Hematopoietic multipotent progenitor cell (in vitro differentiated cells): ENCODE measurements around the gene KIAA1217. TPM values are rescaled to one million over a fixed set of nuclear protein-coding genes. Genes with fewer than 3 reads are reported as not detected.

ENCODE experiments used
- DNase-seq, 3 donors: peaks; one replicate each; pipeline ENCODE4 v3.0.0-alpha.2; 2011 to 2015; ENCODE audit warnings: low read depth in 2 of 3, low spot score in 2 of 3
- total RNA-seq: library from RNA; depleted of rRNA; stranded (reverse); fragments of >200 nt; gene quantifications from one replicate; pipeline ENCODE4 v1.2.3, GENCODE V29; 2012

KIAA1217 gene
- total RNA-seq, 1 donor, result not detected

GRCh38 chr10:24279166-24279565, 70.2 kb downstream of the KIAA1217 start:
- DNase-seq, result no peak

DNA sequence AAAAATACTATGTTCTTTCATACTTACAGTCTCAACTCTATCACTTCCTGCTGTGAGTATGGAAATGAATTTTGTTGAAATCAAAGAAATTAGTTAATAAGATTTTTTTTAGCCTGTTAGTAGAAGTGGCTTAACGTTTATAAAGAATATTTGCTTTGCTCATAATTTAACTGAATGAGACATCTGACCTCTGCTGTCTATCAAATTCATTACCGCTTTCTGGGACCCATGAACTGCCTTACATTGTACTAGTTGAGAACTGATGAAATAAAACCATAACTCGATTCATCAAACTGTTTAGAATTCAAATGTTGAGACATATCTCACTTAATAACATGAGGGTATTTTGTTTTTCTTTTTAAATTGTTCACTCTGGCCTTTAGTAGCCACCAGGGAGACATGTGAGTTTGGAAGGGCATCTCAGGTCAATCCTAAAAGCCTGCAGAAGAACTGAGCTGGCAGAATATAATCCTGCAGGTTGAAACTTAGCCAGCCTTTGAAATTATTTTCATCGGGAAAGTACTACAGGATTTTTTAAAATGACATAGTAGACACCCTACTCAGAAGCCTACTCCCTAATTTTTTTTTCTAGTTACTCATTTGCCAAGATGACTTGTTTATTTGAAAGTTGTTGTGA, 78.7 kb downstream of the KIAA1217 start:
- no peak for DNase-seq

DNA sequence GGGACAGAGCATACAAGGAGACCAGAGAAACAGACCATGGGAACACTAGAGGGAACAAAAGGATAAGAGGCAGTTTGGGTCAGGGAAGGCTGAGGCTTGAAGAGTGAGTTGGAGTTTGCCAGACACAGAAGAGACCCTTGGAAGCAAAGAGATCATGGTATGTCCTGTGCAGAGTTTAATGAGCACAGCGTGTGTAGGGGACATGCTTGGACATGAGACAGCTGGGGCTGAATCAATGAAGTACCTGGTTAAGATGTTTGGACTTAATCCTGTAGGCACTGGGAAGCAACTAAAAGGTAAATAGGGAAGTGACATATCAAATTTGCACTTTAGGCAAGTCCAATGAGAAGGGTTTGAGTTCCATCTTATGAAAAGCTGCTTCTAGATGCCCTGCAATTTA, 79.6 kb downstream of the KIAA1217 start:
- no peak for DNase-seq

GRCh38 chr10:24289235-24289634, 80.3 kb downstream of the KIAA1217 start:
- DNase-seq, result no peak

GRCh38 chr10:24292304-24293293, 83.7 kb downstream of the KIAA1217 start:
- DNase-seq, result no peak

DNA sequence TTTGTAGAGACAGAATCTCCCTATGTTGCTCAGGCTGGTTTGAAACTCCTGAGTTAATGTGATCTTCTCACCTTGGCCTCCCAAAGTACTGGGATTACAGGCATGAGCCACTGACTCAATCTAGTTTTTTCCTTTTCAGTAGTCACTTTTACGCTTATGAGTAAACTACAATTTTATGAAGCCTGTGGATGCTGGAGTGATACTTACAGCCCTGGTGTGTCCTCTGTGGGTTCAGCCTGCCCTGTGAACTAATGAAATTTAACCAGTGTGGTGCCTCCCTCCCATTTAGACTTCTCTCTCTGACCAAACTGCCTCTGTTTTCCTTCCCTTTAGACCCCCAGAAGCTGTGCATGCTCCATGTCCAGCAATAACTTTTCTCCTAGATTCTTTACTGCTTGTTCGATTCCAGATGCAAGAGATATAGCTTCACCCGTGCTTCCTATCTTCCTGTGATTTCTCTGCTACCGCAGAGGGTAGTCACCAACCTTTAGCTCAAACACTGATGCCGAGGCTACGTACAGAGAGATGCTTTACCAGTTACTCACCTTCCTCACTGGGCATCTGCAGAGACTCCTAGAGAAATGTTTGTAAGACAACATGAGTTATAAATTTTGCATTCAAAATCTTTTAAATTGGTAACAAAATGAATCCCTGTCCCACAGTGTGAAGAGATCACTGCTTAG, 90.8 kb downstream of the KIAA1217 start:
- no peak for DNase-seq

DNA sequence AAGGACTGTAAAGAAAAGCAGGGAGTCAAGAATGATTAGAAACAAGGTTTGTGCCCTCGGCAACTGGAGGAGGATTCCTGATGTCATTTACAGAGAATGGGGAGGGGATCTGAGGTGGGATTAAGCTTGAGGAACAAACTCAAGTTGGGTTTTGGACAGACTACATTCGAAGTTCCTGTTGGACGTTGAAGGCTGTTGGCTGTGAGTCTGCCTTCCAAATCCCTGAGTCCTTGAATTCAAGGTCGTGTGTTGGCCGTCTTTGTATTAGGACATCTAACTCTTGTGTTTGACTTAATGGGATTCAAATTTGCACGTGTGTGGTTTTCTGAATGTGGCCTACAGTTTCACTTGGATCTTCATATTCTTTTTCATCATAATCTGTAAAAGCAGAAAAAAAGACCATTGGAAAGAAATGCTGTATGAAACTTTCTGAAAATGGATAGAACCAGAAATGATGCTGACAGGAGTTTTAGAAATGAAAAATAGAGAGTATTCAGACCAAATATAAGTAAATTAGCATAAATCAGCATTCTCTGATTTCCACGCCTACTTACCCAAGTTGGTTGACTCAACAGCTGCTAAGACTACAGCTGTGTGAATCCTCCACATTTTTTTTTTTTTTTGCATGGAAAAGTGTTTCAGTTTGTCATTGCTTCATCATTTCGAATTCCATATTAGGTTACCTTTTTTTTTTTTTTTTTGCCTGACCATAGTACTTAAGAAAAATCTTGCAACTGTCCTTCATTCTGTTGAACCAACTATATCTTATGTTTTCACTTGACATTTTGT, 94.8 kb downstream of the KIAA1217 start:
- no peak for DNase-seq

GRCh38 chr10:24305551-24306506, 96.9 kb downstream of the KIAA1217 start:
- DNase-seq, result no peak

DNA sequence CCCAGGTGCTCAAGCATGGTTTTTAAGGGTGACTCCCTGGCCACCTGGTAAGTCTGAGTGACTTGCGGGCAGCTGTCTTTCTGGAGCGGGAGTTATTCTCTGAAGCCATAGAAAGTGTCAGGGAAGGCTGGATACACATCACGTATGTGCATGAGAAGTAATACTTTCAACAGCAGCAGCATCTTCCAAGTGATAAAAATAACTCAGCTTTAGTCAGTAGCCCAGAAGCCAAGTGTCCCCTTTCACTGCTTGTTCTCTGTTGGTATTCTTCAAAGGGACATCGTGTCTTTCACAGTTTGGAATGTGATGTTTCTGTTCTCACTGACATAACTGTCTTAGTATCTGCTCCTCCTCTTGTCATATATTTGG, 97.6 kb downstream of the KIAA1217 start:
- DNase-seq, result no peak

- no peak for DNase-seq
Observed at GRCh38 chr10:24307116-24307515, 98.2 kb downstream of the KIAA1217 start.

DNA sequence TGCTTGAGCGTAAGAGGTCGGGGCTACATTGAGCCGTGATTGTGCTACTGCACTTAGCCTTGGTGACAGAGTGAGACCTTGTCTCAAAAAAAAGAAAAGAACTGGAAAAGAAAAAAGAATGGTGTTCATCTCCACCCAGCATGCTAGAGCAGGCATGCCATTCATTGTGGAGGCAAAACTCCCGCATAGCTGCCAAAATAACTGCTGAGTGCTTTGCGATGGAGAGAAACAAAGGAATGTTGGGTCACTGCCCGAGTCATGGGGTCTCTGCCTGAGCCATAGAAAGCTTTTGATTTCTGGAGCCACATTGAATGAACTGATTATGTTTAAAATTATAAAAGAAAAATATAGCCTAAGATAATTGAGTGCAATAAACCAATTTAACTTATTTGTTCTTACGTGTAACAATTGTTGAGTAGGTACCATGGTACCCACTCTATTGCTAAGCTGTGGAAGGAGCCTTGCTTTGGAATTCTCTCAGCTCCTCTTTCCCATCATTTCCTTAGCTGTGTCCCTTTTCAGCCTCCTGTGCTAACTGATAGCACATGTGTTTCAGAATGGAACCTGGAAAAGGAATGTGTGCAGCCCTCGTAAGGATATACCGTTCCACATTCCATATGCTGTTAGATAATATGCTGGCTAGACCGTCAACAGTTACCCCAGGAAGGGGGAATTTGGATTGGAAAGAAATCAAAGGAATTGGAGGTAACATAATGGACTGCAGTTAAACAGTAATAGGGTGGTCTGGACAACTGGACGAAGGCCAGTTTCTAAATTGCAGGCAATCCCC, 99.0 kb downstream of the KIAA1217 start:
- DNase-seq, result no peak

DNA sequence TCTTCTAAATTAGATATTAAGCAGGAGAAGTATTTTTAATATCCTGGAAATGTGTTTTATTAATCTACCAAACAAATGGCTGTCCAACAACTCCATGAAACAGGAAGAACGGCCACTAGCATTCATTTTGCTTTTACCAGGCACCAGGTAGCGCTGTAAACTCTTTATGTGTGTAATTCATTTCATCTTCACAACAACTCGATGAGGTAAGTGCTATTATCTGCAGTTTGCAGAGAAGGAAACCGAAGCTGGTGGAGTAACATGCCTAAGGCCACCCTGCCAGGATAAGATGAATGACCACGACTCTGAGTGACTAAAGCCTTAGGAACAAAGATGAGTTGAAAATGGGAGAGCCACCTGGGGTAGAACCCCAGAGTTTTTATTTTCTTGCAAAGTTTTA, 101.2 kb downstream of the KIAA1217 start:
- DNase-seq, result no peak

DNA sequence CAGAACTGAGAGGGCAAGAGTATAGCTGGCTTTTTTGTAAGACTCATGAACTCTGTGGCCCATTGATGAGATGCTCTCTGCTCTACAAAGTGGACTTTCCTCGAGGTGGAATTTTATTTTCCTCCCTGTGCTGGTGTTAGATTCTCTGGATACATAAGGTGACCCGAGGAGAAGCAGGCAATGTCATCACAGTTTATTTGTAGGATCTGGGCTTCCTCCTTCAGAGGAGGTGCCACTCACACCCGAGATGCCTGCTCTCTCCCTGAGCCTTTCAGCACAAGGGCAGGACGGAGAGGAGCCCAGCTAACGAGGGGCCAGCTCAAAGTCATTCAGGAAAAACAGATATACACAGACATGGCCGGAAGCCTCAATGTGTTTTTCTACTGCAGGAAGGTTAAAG, 103.0 kb downstream of the KIAA1217 start:
- no peak for DNase-seq

DNA sequence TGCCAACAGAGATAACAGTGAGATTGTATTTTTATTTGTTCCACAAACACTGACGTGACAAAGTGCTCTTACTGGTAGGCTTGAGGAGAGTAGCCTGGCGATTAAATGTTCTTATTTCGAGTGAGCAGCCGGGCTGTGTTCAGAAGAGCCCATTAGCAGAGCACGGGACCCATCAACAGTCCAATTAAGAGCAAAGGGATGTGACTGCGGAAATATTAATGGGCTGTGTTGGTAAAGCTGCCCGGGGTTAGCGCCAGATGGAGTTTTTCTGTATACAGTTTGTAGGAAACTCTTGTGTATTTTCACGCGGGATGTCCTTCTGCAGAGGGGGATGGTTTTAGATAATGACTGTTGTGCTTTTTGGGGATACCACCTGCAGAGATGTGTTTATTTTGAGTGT, 104.3 kb downstream of the KIAA1217 start:
- no peak for DNase-seq

- no peak for DNase-seq
Observed at GRCh38 chr10:24315211-24315610, 106.3 kb downstream of the KIAA1217 start.

GRCh38 chr10:24318517-24318916, 109.6 kb downstream of the KIAA1217 start:
- DNase-seq, result no peak

DNA sequence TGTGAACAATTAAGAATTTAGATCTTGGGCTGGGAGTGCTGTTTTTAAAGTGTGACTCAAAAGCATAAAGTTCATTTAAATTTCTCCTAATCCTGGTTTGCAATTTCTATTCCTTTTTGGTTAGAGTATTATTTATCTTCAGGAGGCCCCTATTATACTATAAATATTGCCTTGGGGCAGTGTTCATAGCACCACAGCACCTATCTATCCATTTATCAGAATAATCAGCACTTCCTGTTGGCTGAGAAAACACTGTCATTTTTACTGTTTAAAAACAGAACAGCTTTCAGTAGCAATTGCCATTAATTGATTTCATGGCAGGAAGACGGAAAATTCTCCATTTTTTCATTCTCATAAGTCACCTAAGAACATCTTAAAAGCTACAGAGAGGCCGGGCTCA, 111.4 kb downstream of the KIAA1217 start:
- no peak for DNase-seq

DNA sequence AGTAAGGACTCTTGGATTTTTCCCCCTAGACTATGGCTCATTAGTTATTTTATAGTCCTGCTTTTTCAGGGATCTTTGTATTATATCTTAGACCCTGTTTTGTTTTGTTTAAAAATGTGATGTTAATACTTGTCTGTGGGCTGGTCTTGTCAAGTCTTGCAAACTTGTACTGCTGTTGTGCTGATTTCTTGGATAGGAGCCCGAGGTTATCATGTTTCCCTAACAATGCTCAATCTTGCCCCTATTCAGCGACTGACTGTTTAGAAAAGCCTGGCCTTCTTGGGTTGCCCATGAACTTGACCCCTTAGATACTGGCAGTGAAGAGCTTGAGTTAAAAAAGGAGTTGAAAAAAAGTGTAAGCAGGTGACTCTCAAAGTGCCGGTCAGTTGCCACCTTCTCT, 115.7 kb downstream of the KIAA1217 start:
- DNase-seq, result no peak

DNA sequence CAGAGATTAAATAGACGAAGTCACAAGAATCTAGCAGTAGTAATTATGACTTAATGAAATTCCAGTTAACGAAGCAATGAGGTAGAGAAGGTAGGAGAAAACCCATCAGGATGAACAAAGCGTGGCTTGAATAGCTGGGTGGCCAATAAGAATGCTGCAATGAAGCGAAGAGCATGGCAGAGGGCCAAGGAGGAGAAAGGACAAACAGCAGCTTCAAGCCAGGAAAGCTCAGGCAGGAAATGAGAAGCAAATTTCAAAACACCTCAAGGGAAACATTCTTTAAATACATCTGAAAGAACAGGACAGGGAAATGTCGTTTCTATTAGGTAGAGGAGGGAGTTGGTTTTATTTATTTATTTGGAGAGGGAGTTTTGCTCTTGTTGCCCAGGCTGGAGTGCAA, 122.5 kb downstream of the KIAA1217 start:
- no peak for DNase-seq
